HG03442 (cell line): Measurements from ENCODE around the gene PAIP2.
"Not testable (repeated sequence)": the region's sequence is repeated elsewhere in the genome, so short reads cannot be mapped to it uniquely, and the experiment has no call there.

Source experiments
- ATAC-seq: cut with Tn5 transposase; IDR thresholded peaks from one replicate; pipeline ENCODE4 v1.9.1; 2021; ENCODE audit warnings: mild to moderate bottlenecking, moderate library complexity; ENCODE audit not compliant: unreplicated experiment

Gene PAIP2

GRCh38 chr5:139341689-139342422 is at the start of gene PAIP2:
TSS of gene PAIP2 (plus strand) at chr5:139341854. CDS start at chr5:139363785, 21,931 bp downstream.
- peak; percentile 90 for ATAC-seq

- no peak for ATAC-seq
These were observed 48.5 kb upstream of the PAIP2 start for GRCh38 chr5:139293202-139293506.

GRCh38 chr5:139293507-139294373 is 47.9 kb upstream of the PAIP2 start, which contains the start of gene MATR3:
TSS of gene MATR3 (plus strand) at chr5:139293740. CDS start at chr5:139307416, 13,676 bp downstream.
- peak; percentile 72 for ATAC-seq

- peak; percentile 17 for ATAC-seq
These were observed 47.1 kb upstream of the PAIP2 start for GRCh38 chr5:139294374-139295165.

DNA sequence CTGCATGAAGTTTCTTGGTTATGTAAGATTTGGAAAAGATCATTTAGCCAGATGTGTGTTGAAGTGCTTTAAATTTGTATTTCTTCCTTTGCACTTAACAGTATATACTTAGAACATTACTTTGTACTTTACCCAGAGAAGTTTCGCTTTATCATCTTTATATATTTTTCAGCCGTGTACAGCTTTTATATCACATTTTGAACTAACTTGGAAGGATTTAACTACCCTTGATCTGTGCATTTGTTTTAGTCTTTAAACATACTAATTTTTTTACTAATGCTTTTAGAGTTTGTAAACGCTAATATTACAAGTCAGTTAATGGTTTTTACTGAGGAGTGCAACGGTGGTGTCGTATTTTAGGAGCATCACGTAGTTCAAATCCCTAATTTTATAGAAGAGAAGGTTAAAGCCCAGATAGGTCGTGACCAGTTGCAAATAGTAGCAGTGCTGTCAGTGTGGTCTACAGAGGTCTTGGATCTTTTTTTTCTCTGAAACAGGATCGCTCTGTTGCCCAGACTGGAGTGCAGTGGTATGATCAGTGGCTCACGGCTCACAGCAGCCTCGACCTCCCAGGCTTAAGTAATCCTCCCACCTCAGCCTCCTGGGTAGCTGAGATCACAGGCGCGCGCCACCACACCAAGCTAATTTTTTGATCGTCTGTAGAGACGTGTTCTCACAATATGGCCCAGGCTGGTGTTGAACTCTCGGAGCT is 46.2 kb upstream of the PAIP2 start:
- no peak for ATAC-seq

DNA sequence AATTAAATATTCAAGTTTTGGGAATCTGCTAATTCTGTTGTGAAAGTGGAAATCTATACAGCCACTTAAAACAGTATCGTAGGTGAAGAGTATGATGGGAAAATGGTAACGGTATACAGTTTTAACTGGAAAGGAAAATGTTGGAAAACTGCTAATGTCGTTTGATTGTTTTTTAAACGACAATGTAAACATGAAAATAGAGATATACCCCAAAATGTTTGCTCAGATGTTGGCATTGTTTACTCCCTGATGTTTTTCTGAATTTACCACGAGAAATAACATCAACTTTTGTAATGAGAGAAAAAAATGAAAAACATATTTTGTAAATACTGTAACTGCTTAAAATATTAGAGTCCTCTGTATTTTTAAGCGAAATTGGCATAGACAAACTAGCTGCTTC is 45.5 kb upstream of the PAIP2 start:
- ATAC-seq = no peak

- no peak for ATAC-seq
These were observed 44.8 kb upstream of the PAIP2 start for GRCh38 chr5:139296862-139297326.

- no peak for ATAC-seq
These were observed 44.1 kb upstream of the PAIP2 start for GRCh38 chr5:139297439-139298133.

GRCh38 chr5:139298242-139298641 is 43.4 kb upstream of the PAIP2 start:
- ATAC-seq = no peak

DNA sequence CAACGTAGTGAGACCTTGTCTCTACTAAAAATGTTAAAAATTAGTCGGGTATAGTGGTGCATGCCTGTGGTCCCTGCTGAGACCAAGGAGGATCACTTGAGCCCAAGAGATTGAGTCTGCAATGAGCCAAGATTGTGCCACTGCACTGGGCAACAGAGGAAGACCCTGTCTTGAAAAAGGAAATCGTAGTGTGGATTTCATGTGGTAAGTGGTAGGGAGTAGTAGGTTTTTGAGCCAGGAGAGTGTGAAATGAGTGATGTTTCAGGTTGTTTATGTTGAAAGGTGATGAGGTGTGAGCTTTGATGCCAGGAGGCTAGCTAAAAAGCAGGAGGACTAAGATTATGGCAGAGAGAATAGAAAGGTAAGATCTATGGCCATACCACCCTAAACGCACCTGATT is 42.2 kb upstream of the PAIP2 start:
- ATAC-seq = no peak

DNA sequence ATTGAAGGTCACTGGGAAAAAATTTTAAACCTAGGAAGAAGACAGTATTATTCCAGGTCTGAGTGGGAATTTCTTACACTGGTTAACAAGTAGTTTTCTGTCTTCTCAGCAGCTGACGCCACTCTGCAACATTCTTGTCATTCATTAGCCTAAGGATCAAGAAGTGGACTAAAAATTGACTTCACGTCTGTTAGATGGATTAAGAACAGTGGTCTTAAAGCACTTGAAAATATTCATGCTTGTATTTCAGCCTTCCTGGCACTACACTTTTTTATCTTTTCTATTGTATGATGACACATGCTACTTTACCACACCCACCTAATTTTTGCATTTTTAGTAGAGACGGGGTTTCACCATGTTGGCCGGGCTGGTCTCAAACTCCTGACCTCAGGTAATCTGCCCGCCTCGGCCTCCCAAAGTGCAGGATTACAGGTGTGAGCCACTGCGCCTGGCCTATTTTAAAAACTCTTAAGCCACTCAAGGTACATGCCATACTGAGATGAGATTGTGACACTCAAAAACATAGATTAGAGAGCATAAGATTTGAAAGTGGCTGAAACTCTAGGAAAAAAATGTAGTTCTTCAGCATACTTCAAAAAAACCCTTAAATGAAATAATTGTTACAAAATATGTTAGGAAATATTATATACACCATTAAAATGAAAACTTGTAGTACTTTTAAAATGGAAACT is 39.7 kb upstream of the PAIP2 start:
- no peak for ATAC-seq

DNA sequence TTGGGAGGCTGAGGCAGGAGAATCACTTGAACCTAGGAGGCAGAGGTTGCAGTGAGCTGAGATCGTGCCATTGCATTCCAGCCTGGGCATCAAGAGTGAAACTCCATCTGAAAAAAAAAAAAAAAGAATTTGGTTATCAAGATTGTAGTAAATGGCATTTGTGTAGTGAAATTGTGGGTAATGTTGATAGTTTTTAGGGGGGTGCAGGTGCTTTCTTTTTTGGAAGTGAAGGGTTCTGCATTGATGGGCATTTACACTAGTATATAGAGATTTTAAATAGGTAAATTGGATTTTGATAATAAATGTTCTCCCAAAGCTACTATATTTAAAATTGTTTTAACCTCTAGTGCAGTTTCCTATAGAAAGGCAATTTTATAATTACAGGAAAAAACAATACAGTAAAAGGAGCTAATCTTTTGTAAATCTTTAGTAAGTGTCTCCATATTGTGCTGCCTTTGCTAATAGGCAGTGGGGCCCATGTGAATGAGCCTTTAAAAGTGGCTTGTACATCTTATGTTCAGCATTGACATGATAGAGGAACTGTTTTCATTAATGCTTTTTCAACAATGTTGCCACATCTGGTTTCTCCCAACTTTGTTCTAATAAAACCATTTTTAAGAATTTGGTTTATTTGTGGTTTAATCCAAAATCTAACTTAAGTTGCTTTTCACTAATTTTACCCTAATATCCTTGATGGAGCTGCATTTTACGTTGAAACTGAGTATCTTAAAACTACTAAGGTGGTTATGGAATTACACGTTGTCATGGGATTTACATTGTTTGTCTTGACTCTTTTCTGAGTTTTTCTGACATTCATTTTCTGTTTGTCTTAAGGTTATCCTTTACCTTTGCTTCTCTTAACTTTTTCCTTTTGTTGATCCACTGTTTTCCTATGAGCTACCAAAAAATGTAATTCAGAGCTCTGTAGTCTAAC is 37.0 kb upstream of the PAIP2 start:
- no peak for ATAC-seq

GRCh38 chr5:139306197-139306596 is 35.5 kb upstream of the PAIP2 start:
- no peak for ATAC-seq

- no peak for ATAC-seq
These were observed 34.9 kb upstream of the PAIP2 start for GRCh38 chr5:139306628-139307379.

DNA sequence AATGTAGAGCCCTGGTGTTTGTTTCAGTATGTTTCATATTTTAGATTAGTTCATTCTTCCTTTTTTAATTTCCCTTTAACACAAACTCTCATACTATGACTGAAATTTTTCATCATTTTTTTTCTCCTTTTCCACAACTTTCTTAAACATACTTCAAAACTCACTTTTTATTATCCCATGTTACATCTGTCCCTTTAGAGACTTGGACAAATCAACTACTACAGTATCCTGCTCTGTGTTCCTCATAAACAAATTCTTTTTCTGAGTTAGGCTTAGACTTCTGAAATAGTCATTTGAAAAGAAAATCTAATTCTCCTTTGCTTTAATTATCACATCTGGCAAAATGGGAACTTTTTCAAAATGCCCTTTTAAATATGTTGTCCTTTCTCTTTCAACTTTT is 32.9 kb upstream of the PAIP2 start:
- ATAC-seq = no peak

DNA sequence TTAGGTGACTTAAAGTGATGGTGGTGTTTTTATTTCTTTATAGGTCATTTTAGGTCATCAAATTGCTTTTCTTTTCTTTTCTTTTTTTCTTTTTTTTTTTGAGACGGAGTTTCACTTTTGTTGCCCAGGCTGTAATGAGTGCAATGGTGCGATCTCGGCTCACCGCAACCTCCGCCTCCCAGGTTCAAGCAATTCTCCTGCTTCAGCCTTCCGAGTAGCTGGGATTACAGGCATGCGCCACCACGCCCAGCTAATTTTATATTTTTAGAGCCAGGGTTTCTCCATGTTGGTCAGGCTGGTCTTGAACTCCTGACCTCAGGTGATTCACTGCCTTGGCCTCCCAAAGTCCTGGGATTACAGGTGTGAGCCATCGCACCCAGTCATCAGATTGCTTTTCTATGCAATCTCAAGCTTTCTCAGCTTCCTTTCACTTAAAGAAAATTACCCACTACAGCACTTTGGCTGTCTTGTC is 30.9 kb upstream of the PAIP2 start:
- ATAC-seq = not testable (repeated sequence)

GRCh38 chr5:139312075-139312474 is 29.6 kb upstream of the PAIP2 start:
- no peak for ATAC-seq
